Activated CD8-positive, alpha-beta memory T cell treated with anti-CD3 and anti-CD28 coated beads, Interleukin-2, amount 50 U/mL, for 4 hours (primary cell): Measurements from ENCODE around the gene WARS2.
"Not testable (repeated sequence)": the region's sequence is repeated elsewhere in the genome, so short reads cannot be mapped to it uniquely, and the experiment has no call there.

Source experiments
- DNase-seq: peaks from one replicate; pipeline ENCODE4 v3.0.0-alpha.2; 2020

The WARS2 gene

DNA sequence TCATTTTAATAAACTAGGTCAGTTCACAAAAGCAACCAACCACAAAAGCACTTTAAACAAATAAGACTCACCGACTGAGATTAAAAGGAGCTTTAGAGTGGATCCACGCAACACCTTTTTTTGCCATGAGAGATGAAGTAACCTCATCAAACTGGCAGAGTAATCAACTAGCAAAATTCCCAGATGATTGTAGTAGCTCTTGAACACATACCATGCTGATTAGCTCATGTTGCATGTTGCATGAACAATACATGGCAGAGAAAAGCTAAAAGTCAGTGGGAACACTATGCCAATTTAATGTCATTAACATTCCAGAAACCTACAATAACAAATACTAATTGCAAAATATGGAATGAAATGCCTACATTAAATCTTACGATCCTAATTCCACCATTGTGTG, 4.1 kb downstream of the WARS2 start:
- no peak for DNase-seq

- DNase-seq, result no peak
Observed at GRCh38 chr1:119133987-119134386, 6.5 kb downstream of the WARS2 start.

DNA sequence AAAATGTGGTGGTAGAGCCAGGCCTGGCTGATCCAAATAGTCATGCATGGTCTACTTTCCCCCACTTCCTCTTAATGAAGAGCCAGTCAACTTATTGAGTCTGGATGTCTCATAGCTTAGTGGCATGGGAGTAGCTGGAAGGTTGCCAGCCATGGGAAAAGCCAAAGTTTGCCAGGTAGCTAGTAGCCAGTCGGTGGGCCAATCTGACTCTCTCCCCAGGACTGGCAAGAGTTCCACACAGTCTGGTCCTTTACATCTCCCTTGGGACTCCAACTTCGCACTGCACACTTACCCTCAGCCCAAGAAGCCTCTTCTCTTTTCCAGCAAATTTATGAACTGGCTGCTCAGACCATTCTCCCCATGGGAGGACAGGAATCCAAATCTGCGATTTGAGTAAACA, 8.3 kb downstream of the WARS2 start:
- no peak for DNase-seq

GRCh38 chr1:119125874-119126273, 14.6 kb downstream of the WARS2 start:
- no peak for DNase-seq

GRCh38 chr1:119124764-119125163, 15.7 kb downstream of the WARS2 start:
- DNase-seq, result no peak

GRCh38 chr1:119121872-119122271, 18.6 kb downstream of the WARS2 start:
- DNase-seq, result not testable (repeated sequence)

DNA sequence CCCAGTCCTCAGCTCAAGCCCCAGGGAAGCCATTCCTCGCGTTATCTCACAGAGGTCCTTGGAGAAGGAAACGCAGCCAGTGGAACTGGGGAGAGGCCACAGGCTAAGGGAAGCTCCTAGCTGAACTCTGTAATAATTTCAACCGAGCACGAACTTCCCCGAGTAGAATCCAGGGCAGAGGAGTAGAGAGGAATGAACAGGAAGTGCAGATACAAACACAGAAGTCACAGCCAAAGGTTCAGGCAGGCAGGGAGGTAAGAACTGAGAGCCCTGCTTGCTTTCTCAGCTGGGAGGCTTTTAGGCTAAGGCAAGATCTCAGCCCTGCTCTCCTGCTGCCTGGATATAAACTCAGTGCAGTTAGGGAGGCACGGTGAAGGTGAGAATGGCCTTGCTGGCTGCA, 23.7 kb downstream of the WARS2 start:
- no peak for DNase-seq

GRCh38 chr1:119115736-119116135, 24.7 kb downstream of the WARS2 start:
- no peak for DNase-seq

DNA sequence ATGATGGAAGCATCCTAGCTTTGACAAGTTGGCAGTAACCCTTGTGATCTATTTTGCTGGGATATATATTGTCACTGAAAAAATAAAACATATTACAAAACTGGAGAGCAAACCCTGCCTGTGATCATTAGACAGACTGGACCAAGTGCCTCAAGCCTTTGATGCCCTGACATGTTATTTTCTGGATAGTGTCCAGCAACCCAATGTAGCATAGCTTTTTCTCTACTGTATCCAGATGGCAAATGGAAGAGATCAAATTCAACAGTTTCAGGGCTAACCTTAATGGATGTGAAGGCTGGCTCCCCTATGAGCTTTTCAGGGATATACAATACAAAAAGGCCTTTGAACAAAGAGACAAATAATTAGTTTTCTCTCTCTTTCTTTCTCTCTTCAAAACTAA, 25.1 kb downstream of the WARS2 start:
- DNase-seq, result no peak

GRCh38 chr1:119114786-119115185, 25.7 kb downstream of the WARS2 start:
- no peak for DNase-seq

DNA sequence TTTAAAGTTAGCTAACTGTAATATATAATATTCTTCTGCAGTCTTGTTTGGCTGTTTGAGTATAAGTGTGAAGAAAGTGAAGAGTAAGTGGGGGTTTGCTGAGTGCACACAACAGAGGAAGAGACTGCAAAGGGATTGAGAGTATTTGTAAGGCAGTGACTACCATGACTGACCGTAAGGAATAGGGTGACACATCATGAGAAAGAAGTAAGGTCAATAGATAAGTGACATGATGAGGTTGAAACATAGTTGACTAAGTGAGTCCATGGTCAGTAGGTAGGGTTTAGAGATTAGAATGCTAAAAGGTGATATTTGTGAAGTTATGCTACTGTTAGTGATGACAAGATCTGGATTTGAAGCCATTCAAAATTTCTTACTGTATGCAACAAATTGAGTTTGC, 27.7 kb downstream of the WARS2 start:
- DNase-seq, result no peak

DNA sequence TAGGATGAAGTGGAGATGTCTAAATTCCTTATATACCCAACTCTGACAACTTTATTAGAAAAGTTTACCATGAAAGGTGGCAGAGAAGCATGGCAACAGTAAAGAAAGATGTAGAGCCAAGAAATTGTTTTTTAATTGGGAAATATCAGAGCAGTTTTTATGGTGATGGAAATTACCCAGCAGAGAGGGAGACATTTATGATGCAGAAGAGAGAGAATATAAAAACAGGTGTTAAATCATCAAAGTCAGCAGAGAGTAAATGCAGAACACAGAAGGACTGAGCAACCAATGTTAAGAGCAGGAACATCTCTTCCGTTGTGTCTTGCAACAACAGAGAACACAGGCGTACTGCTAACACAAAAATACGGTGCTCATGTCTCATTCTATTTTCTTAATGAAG, 28.2 kb downstream of the WARS2 start:
- DNase-seq, result no peak

DNA sequence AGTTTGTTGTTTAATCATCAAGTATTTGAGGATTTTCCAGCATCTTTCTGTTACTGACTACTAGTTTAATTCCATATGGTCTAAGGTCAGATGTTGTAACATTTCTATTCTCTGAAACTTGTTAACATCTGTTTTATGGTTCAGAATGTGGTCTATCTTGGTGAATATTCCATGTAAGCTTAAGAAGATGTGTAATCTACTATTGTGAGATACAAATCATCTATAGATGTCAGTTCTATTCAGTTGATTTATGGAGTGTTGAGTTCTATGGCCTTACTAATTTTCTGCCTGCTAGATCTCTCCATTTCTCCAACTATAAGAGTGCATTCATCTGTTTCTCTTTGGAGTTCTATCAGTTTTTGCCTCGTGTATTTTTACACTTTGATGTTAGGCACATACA, 31.5 kb downstream of the WARS2 start:
- DNase-seq, result no peak

- no peak for DNase-seq
Observed at GRCh38 chr1:119103764-119104163, 36.7 kb downstream of the WARS2 start.

GRCh38 chr1:119102051-119102450, 38.4 kb downstream of the WARS2 start:
- DNase-seq, result no peak

- DNase-seq, result no peak
Observed at GRCh38 chr1:119101563-119101962, 38.9 kb downstream of the WARS2 start.

GRCh38 chr1:119099775-119100174, 40.7 kb downstream of the WARS2 start:
- DNase-seq, result no peak

DNA sequence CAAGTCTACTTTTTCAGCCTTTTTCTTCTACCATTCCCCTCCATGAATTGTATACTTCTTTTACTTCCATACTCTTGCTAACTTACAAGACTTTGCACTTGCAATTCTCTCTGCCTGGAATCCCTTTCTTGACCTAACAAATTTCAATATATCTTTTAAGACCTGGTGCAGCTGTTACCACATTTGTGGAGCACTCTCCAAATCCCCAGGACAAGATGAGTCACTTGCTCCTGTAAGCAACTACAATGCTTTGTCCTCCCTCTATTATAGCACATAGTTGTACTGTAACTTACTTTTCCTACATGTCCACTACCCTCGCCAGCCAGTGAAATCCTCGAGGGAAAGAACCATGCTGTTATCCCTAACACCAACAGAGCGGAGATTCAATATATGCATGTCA, 43.1 kb downstream of the WARS2 start:
- no peak for DNase-seq

DNA sequence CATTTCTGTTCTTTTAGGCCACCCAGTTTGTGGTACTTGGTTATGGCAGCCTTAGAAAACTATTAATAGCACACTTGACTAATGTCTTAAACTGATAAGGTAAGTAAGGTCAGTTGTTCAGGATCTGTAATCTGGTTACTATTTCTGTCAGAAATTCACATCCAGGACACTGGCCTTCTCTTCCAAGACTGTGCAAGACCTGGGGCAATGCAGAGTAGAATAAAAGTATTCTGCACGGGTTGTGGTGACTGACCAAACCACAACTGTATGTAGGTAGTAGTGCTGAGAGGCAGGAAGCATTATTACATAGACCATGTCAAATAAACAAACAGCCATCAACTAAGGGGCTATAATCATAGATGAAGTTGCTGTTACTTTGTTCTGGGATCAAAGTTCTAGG, 46.7 kb downstream of the WARS2 start:
- no peak for DNase-seq

DNA sequence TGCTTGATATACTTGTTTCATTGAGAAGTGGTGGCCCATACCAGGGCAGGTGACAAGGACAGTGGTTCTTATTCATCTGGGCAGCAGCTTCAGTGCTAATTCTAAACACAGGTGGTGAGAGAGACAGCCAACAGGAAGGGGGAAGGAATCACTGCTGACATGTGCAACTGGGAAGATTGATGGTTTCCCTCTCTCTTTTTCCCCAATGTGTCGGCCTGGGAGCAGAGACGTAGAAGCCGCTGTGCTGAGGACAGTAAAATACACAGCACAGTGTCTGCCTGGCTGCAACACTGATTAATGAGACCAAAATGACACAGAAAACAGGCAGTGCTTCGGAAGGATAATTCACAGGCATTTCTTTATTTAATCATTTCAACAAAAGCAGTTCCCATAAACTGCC, 48.8 kb downstream of the WARS2 start:
- no peak for DNase-seq

- no peak for DNase-seq
Observed at GRCh38 chr1:119090250-119090649, 50.2 kb downstream of the WARS2 start.

DNA sequence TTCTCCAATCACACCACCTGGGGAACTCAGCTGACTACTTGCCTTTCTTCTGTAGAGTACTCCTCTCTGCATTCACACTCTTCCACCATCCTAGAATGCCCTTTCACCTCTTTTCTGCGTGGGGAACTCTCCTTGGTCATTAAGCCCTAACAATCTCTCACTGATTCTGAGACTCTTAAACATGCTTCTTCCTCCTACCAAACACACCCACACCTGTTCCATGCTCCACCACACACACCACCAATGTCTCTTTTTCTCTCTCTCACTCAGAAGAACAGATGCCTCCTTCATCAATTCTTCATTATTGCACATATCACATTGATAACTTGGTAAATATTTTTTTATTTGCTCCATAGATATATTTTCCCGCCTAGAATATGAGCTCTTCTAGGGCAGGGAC, 53.6 kb downstream of the WARS2 start:
- DNase-seq, result no peak

- no peak for DNase-seq
Observed at GRCh38 chr1:119084798-119085197, 55.7 kb downstream of the WARS2 start.

DNA sequence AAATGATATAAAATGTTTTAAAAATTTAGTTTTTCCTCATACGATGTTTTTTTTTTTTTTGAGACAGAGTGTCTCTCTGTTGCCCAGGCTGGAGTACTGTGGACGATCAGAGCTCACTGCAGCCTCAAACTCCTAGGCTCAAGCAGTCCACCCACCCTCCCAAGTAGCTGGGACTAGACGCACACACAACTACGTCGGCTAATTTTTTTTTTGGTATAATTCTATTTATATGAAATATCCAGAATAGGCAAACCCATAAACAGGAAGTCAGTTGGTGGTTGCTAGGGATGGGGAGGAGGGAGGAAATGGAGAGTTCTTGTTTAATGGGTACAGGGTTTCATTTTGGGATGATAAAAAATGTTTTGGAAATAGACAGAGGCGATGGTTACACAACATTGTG, 56.5 kb downstream of the WARS2 start:
- no peak for DNase-seq

DNA sequence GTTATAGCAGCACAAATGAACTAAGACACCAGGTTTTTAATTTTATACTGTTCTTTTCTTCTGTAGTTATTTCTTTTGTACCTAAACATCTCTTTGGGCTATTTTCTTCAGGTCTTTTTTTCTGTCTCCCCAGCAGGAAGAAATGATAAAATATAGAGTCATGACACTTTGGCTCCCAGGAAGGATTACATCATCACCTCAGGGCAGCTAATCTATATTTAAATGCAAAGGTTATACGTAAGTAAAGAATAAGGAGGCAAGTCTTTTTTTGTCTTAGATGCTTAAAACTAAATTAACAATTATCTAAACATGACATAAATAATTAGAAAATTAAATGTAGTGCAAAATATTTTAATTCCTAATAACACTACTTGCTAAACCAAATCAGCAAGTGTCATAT, 57.0 kb downstream of the WARS2 start:
- DNase-seq, result no peak

- DNase-seq, result no peak
Observed at GRCh38 chr1:119081700-119082099, 58.8 kb downstream of the WARS2 start.
